Measurements from ENCODE around the gene MICAL1. TPM values are rescaled to one million over a fixed set of nuclear protein-coding genes. Genes with fewer than 3 reads are reported as not detected.
A peak's percentile ranks its signal among the peaks of the same experiment; 100 is the strongest.

The MICAL1 gene
- total RNA-seq, 1 experiment from 2014 or later: 92.9 TPM

GRCh38 chr6:109483735-109484057, 28.1 kb upstream of the MICAL1 start:
- Histone ChIP-seq H3K27me3 (ENCODE audit: insufficient read depth, low read length) (no peaks in the 10 kb centered on the region), H4K20me1 (ENCODE audit: control insufficient read depth, insufficient read depth, insufficient read length) (no peaks in the 10 kb centered on the region), H2BK5ac (ENCODE audit: insufficient read length, low read length) (no peak overlapping the region), H3K79me2 (ENCODE audit: insufficient read depth, low read length) (peaks cover 27% of the 10 kb centered on the region; the same call in 1 of the 2 replicates), H3K4me2 (ENCODE audit: insufficient read depth, insufficient read length, low read length) (peak overlapping the region; percentile 89), H4K8ac (replicated peaks; ENCODE audit: insufficient read length, low read depth, low read length) (no peak overlapping the region), H3T11ph (ENCODE audit: low read length) (no peak overlapping the region), H3K18ac (ENCODE audit: insufficient read length, low read depth, low read length) (peak overlapping the region; percentile 26), H2AFZ (ENCODE audit: low read length) (no peak overlapping the region), H2BK12ac (ENCODE audit: insufficient read length, low read depth, low read length) (no peak overlapping the region), H3K4me1 (ENCODE audit: insufficient read depth, low read length) (peaks cover 13% of the 10 kb centered on the region; the same call in 1 of the 2 replicates), H3K23ac (ENCODE audit: insufficient read length, low read depth, low read length) (no peak overlapping the region), H3K23me2 (ENCODE audit: insufficient read length, low read depth, low read length, poor library complexity, severe bottlenecking) (peaks cover 4% of the 10 kb centered on the region), H3K79me1 (ENCODE audit: insufficient read depth, low read depth, low read length, poor library complexity, severe bottlenecking) (peaks cover 2% of the 10 kb centered on the region), H2BK20ac (ENCODE audit: low read depth, low read length, poor library complexity, severe bottlenecking) (no peak overlapping the region), H2AK5ac (ENCODE audit: insufficient read length, low read length) (no peak overlapping the region), H3K4ac (ENCODE audit: low read depth, low read length) (no peak overlapping the region), H2BK15ac (ENCODE audit: low read depth, low read length) (no peak overlapping the region), H4K5ac (ENCODE audit: insufficient read length, low read depth, low read length) (no peak overlapping the region), H2BK120ac (ENCODE audit: low read depth, low read length, poor library complexity, severe bottlenecking) (no peak overlapping the region), H3K27ac (ENCODE audit: insufficient read length, low read depth, low read length) (no peak overlapping the region), H3K56ac (ENCODE audit: insufficient read length, low read depth, low read length) (no peak overlapping the region), H3K14ac (ENCODE audit: insufficient read depth, low read length) (no peak overlapping the region), H3K9ac (ENCODE audit: extremely low read depth, insufficient read length, low read length) (peak overlapping the region; percentile 41), H4K91ac (ENCODE audit: insufficient read length, low read depth, low read length) (no peak overlapping the region), H3K9me3 (ENCODE audit: control insufficient read depth, low read depth, low read length) (no peaks in the 10 kb centered on the region)
- no CpG with 5 or more reads among the region's 6 CpGs for WGBS (ENCODE audit: extremely low coverage, insufficient read length, low lambda C conversion rate)
- TF ChIP-seq CTCF (conservative IDR thresholded peaks at IDR 0.05): no peak
- Mint-ChIP-seq H3K36me3 (ENCODE audit: insufficient read depth in 1 of 3, low read depth in 3 of 3) (peaks cover 15 to 33% (median 31%) of the 10 kb centered on the region in 3 experiments), H3K27ac (no peak overlapping the region), H3K9me3 (no peaks in the 10 kb centered on the region), H3K4me1 (peaks cover 43 to 46% of the 10 kb centered on the region in 2 experiments), H3K4me3 (peak overlapping the region; percentile 60 to 76), H3K27me3 (ENCODE audit: low read depth) (peaks cover 3% of the 10 kb centered on the region; the same call in 1 of the 2 replicates)
- DNase-seq: no peak

All from H9 (cell line).